Activated CD4-positive, CD25-positive, alpha-beta regulatory T cell treated with anti-CD3 and anti-CD28 coated beads, Interleukin-2, amount 50 U/mL, for 16 hours (primary cell): ENCODE measurements around the gene SND1.

Experiments
- DNase-seq: peaks from one replicate; pipeline ENCODE4 v3.0.0-alpha.2; 2020; ENCODE audit warnings: low read depth, low spot score

The SND1 gene

GRCh38 chr7:128135515-128136214 is 483.7 kb downstream of the SND1 start:
- DNase-seq, result peak; percentile 16

- DNase-seq, result no peak
Measured at GRCh38 chr7:128136215-128136597, 484.2 kb downstream of the SND1 start.

GRCh38 chr7:128137181-128137580 is 485.2 kb downstream of the SND1 start:
- DNase-seq, result no peak

- no peak for DNase-seq
Measured at GRCh38 chr7:128139406-128139805, 487.4 kb downstream of the SND1 start.

- DNase-seq, result no peak
Measured at GRCh38 chr7:128141683-128142195, 489.7 kb downstream of the SND1 start.
